Heart left ventricle (tissue), 16 donors: Measurements from ENCODE around the gene ARID5A. TPM values are rescaled to one million over a fixed set of nuclear protein-coding genes. Genes with fewer than 3 reads are reported as not detected.
A peak's percentile ranks its signal among the peaks of the same experiment; 100 is the strongest.

ENCODE experiments used
- ATAC-seq, 4 donors: fragments of 200-7000 bp; cut with Tn5 transposase; one replicate each; pipeline ENCODE4 v1.9.1; 2020 to 2022; ENCODE audit warnings: moderate library complexity in 4 of 4, mild to moderate bottlenecking in 3 of 4, moderate number of reproducible peaks in 1 of 4
- DNase-seq, 5 donors: peaks; one replicate each; pipeline ENCODE4 v3.0.0-alpha.2; 2020
- H3K27ac ChIP-seq, 12 donors: fragments of 200-600 bp; sonication (generic) in 4 of 12; one replicate each; pipeline versions ENCODE4 v1.5.0 to v1.8.0; 2016 to 2022; ENCODE audit warnings: mild to moderate bottlenecking in 2 of 12
- H3K27me3 ChIP-seq, 9 donors: fragments of 200-600 bp; sonication (generic) in 2 of 9; one replicate each; pipeline versions ENCODE4 v1.5.1 to v1.8.0; 2016 to 2022; ENCODE audit warnings: mild to moderate bottlenecking in 3 of 9
- H3K36me3 ChIP-seq, 9 donors: fragments of 200-600 bp; sonication (generic) in 2 of 9; one replicate each; pipeline versions ENCODE4 v1.5.0 to v1.8.0; 2018 to 2022; ENCODE audit warnings: mild to moderate bottlenecking in 2 of 9
- H3K4me1 ChIP-seq, 12 donors: fragments of 200-600 bp; sonication (generic) in 4 of 12; one replicate each; pipeline versions ENCODE4 v1.5.0 to v1.8.0; 2016 to 2022; ENCODE audit warnings: mild to moderate bottlenecking in 3 of 12
- H3K4me3 ChIP-seq, 12 donors: fragments of 200-600 bp; sonication (generic) in 4 of 12; one replicate each; pipeline versions ENCODE4 v1.5.0 to v1.8.0; 2017 to 2022; ENCODE audit warnings: mild to moderate bottlenecking in 9 of 12, moderate library complexity in 4 of 12
- H3K9me3 ChIP-seq, 12 donors: fragments of 200-600 bp; sonication (generic) in 4 of 12; one replicate each; pipeline versions ENCODE4 v1.5.0 to v1.8.0; 2016 to 2022; ENCODE audit warnings: mild to moderate bottlenecking in 1 of 12
- CTCF ChIP-seq, 12 donors: fragments of 200-600 bp; sonication (generic) in 4 of 12; IDR thresholded peaks; one replicate each; pipeline versions ENCODE4 v1.5.0 to v1.8.0; 2018 to 2022; ENCODE audit warnings: antibody characterized with exemption in 12 of 12, mild to moderate bottlenecking in 5 of 12
- POLR2A ChIP-seq, 2 donors: fragments of 450-650 bp; IDR thresholded peaks; one replicate each; pipeline ENCODE4 v1.6.1; 2017; ENCODE audit warnings: antibody characterized with exemption in 2 of 2, mild to moderate bottlenecking in 2 of 2, moderate library complexity in 2 of 2
- WGBS, 4 donors: extraction: QIAGEN DNeasy Blood & Tissue Kit in 2 of 4; methylation state at CpG; one replicate each; pipeline versions ENCODE4 v1.1.5 to v1.1.7; 2013 to 2018; 5-methylcytosine and 5-hydroxymethylcytosine counted together
- intact Hi-C, 10 donors: fragments of 100-400 bp; cut with DNase I; formaldehyde crosslinking; loops; one replicate each; pipeline versions ENCODE4 v1.11.1 to v1.14.2; 2022
- polyA plus RNA-seq, 2 donors: library from polyadenylated mRNA; stranded (reverse); fragments of 200-250 nt; gene quantifications; one replicate each; pipeline ENCODE4 v1.2.3, GENCODE V29; 2013
- total RNA-seq, 9 donors: library from RNA; depleted of rRNA in 2 of 9; stranded (reverse); fragments of >200 nt in 2 of 9; fragmentation: NEBNext Ultra II Directional in 3 of 9; extraction: Animal tissue kit (Norgen Biotek cat#: 25700) in 3 of 9; gene quantifications; one replicate each; pipeline versions ENCODE4 v1.1.0 to v1.2.4, GENCODE V29; 2016 to 2023
- donor health status: ischemic (EF 13 %, LVEDD 7.1; RV severe dilation, severe dysfunction).
- donor health status: healthy with polysubstance abuse.
- donor health status: DM: no; HTN: yes; CAD: no.
- donor health status: DM: no; HTN: no; CAD: no.
- donor health status: ischemic (EF 25% LVEDD 6.9; RV normal size, moderate dysfunction).
- donor health status: ischemic (EF 25% LVEDD 5.7; RV mildly dilated, moderate dysfunction).
- donor health status: healthy.
- donor health status: DM: yes; HTN: yes; CAD: no.
- donor health status: ischemic (EF 35%, LVEDD 5.7; RV mildly dilated, moderate dysfunction).
- donor health status: nonischemic (EF 11% LVEDD 7.7; RV severe dilation, severe dysfunction).
- donor health status: DM: yes; HTN: yes; CAD: no.
- donor health status: PGD.
- donor health status: ischemic (EF 29% LVEDD 5.4; RV normal size, mild dysfunction).
- donor health status: nonischemic (EF 23%, LVEDD 6.1; RV moderate dilation, normal function).

ARID5A gene
- total and polyA plus RNA-seq, 11 donors: 13.3 to 50.2 (median 35.6) TPM

GRCh38 chr2:96509114-96509846 is 27.3 kb upstream of the ARID5A start:
- ATAC-seq: peak; percentile 81 to 93 (median 92)
- H3K27me3 ChIP-seq: no peaks in the 10 kb centered on the region
- H3K4me1 ChIP-seq: peaks cover 0 to 21% (median 14%) of the 10 kb centered on the region in 12 donors
- no peak overlapping the region for H3K27ac ChIP-seq
- H3K9me3 ChIP-seq: no peaks in the 10 kb centered on the region
- no peaks in the 10 kb centered on the region for H3K36me3 ChIP-seq
- TF ChIP-seq CTCF (IDR thresholded peaks at IDR 0.05): peak; percentile 96 to 100 (median 98)
- TF ChIP-seq POLR2A (IDR thresholded peaks at IDR 0.05): no peak
- intact Hi-C loops: loop anchor here (1.0 to 10.0 kb wide), 16 partner anchors 37 to 374 kb away; partner anchors contain the start of genes ASTL (in 7 of the 10), SNRNP200 (in 5 of the 10) and NCAPH (in 1 of the 10)
- 24 to 26% (median 25%) methylated on average over 27 to 32 of the region's 32 CpGs for WGBS, 4 donors
- peak; percentile 86 to 94 (median 90) for DNase-seq
- H3K4me3 ChIP-seq: no peak overlapping the region

- ATAC-seq (no peak), DNase-seq (no peak)
- Histone ChIP-seq H3K4me1 (peaks cover 0 to 21% (median 14%) of the 10 kb centered on the region in 12 donors), H3K4me3 (no peak overlapping the region), H3K36me3 (no peaks in the 10 kb centered on the region), H3K9me3 (no peaks in the 10 kb centered on the region), H3K27ac (no peak overlapping the region), H3K27me3 (no peaks in the 10 kb centered on the region)
- WGBS, 4 donors: 52 to 65% (median 54%) methylated on average over 6 to 11 of the region's 11 CpGs
- TF ChIP-seq CTCF (IDR thresholded peaks at IDR 0.05): no peak
- no peak for TF ChIP-seq POLR2A (IDR thresholded peaks at IDR 0.05)
- intact Hi-C loops: loop anchor here (1.0 to 10.0 kb wide), 18 partner anchors 38 to 375 kb away; partner anchors contain the start of genes ASTL (in 7 of the 10), SNRNP200 (in 5 of the 10), DUSP2 (in 1 of the 10) and NCAPH (in 1 of the 10)
These were observed 26.7 kb upstream of the ARID5A start for GRCh38 chr2:96509847-96510230.

- Histone ChIP-seq H3K9me3 (no peaks in the 10 kb centered on the region), H3K4me1 (peaks cover 0 to 21% (median 14%) of the 10 kb centered on the region in 12 donors), H3K36me3 (no peaks in the 10 kb centered on the region), H3K27ac (no peak overlapping the region), H3K27me3 (no peaks in the 10 kb centered on the region), H3K4me3 (no peak overlapping the region)
- ATAC-seq (no peak), DNase-seq (no peak)
- WGBS, 4 donors: 72 to 82% (median 76%) methylated on average over 6 of the region's 6 CpGs
- TF ChIP-seq POLR2A (IDR thresholded peaks at IDR 0.05) (no peak), CTCF (IDR thresholded peaks at IDR 0.05) (no peak)
- intact Hi-C loops: loop anchor here in 4 of 10 donors (2.0 to 10.0 kb wide), 4 partner anchors 41 to 366 kb away; partner anchors contain the start of gene DUSP2 (in 1 of the 4)
These were observed 25.5 kb upstream of the ARID5A start for GRCh38 chr2:96510931-96511595.

- DNase-seq (no peak), ATAC-seq (no peak)
- no peaks in the 10 kb centered on the region for H3K36me3 ChIP-seq
- intact Hi-C loops: loop anchor here in 4 of 10 donors (2.0 to 10.0 kb wide), 4 partner anchors 40 to 367 kb away; partner anchors contain the start of gene DUSP2 (in 1 of the 4)
- H3K9me3 ChIP-seq: peaks cover 0 to 7% (median under 1%) of the 10 kb centered on the region in 12 donors
- TF ChIP-seq POLR2A (IDR thresholded peaks at IDR 0.05) (no peak), CTCF (IDR thresholded peaks at IDR 0.05) (no peak)
- 86 to 93% (median 86%) methylated on average over 4 of the region's 4 CpGs; no CpG with 5 or more reads in 1 of the 4 donors for WGBS, 4 donors
- H3K27ac ChIP-seq: no peak overlapping the region
- H3K27me3 ChIP-seq: no peaks in the 10 kb centered on the region
- H3K4me1 ChIP-seq: peaks cover 0 to 21% (median 14%) of the 10 kb centered on the region in 12 donors
- no peak overlapping the region for H3K4me3 ChIP-seq
These were observed 24.7 kb upstream of the ARID5A start for GRCh38 chr2:96511851-96512250.
